ENCODE data around the gene MLPH. TPM values are rescaled to one million over a fixed set of nuclear protein-coding genes. Genes with fewer than 3 reads are reported as not detected.

The MLPH gene
- total and polyA plus RNA-seq, 2 of the 13 experiments (the other 11 are each of a cell fraction or from before 2014, with no cell fraction given) = 0.12 TPM; not detected in 1

DNA sequence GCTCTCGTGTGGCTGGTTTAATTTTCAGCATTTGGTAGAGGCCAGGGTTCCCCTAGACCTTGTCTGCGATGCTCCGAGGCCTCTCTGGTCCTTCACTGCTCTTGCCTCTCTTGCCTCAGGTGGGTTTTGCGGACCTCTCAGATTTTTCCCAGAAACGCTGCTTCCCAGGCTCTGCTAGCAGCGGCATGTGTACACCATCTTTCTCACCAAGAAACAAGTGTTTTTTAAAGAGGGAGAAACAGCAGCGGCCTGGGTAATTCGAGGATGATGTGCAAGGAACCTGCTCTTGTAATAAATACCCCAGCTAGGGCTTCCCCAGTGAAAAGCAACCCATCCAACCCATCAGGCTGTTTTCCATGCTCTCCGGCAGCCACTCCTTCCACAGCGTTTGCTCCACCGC is 39.6 kb upstream of the MLPH start (continued):
- TF ChIP-seq, protein P1, sequence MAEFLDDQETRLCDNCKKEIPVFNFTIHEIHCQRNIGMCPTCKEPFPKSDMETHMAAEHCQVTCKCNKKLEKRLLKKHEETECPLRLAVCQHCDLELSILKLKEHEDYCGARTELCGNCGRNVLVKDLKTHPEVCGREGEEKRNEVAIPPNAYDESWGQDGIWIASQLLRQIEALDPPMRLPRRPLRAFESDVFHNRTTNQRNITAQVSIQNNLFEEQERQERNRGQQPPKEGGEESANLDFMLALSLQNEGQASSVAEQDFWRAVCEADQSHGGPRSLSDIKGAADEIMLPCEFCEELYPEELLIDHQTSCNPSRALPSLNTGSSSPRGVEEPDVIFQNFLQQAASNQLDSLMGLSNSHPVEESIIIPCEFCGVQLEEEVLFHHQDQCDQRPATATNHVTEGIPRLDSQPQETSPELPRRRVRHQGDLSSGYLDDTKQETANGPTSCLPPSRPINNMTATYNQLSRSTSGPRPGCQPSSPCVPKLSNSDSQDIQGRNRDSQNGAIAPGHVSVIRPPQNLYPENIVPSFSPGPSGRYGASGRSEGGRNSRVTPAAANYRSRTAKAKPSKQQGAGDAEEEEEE (CRISPR knock-in tag; IDR thresholded peaks at IDR 0.05; ENCODE audit: borderline replicate concordance) = no peak
- TF ChIP-seq ZMAT3 (CRISPR knock-in tag; conservative IDR thresholded peaks at IDR 0.05) = no peak

DNA sequence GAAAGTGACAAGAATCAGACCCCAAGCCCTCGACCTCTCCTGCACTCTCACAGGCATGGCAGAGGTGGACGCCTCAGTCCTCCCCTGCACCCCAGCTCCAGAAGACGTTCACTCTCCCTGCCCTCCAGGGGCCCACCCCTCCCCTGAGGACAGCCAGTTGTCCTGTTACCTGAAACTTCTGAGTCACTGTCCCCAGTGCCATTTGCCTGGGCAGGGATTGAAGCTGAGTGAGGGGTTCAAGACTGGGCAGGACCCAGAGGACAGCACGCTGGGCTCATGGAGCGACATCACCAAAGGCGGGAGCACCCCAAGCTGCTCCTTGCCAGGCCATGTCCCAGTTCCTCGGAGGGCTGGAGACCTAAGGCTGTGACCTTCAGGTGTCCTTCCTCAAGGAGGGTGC is 38.9 kb upstream of the MLPH start:
- Histone ChIP-seq H3K4me3 (replicated peaks in 1 of 3; ENCODE audit: insufficient read depth in 1 of 3, low read depth in 2 of 3, low read length in 3 of 3) (no peak overlapping the region), H4K20me1 (ENCODE audit: insufficient read depth, low read length) (peaks cover 2% of the 10 kb centered on the region; the same call in 1 of the 2 replicates), H3K4me1 (ENCODE audit: insufficient read depth, low read length) (peaks cover 6% of the 10 kb centered on the region; the same call in 1 of the 2 replicates), H2AFZ (ENCODE audit: low read length) (no peak overlapping the region), H3K27ac (ENCODE audit: extremely low read length, insufficient read depth, low read length) (no peak overlapping the region), H3K9me3 (ENCODE audit: low read length) (no peaks in the 10 kb centered on the region), H3K4me2 (ENCODE audit: low read depth, low read length) (no peak overlapping the region), H3K79me2 (ENCODE audit: insufficient read depth, low read length) (no peaks in the 10 kb centered on the region), H3K27me3 (ENCODE audit: control insufficient read depth in 1 of 2, insufficient read depth in 2 of 2, low read length in 2 of 2) (peaks cover 2 to 60% of the 10 kb centered on the region in 2 experiments; a peak in 4 of 5 replicates), H3K9ac (ENCODE audit: insufficient read depth, low read depth, low read length) (no peak overlapping the region), H3K36me3 (replicated peaks in 1 of 2; ENCODE audit: control insufficient read depth in 1 of 2, insufficient read depth in 2 of 2, low read length in 2 of 2) (no peaks in the 10 kb centered on the region)
- no peak for DNase-seq (ENCODE audit: low spot score)
- ChIA-PET POLR2A (no interaction called here), CTCF (ENCODE audit: low intra/inter-chr PET ratio, low total read pairs) (no interaction called here)
- no peak for FAIRE-seq
- TF ChIP-seq ELF4 (CRISPR knock-in tag; IDR thresholded peaks at IDR 0.05; ENCODE audit: borderline replicate concordance) = no peak
- ATAC-seq = no peak
- WGBS (ENCODE audit: low lambda C conversion rate) = 48% methylated on average over 7 of the region's 7 CpGs
- BruUV-seq (replicated peaks) = no TSS peak
- intact Hi-C loops (cut with micrococcal nuclease; ENCODE audit: unreplicated experiment) (no loop called here), in situ Hi-C loops (cut with HindIII; ENCODE audit: extremely low pct_ligation_motif_present, low pct_unique_long_range_greater_than_20kb) (no loop called here)

DNA sequence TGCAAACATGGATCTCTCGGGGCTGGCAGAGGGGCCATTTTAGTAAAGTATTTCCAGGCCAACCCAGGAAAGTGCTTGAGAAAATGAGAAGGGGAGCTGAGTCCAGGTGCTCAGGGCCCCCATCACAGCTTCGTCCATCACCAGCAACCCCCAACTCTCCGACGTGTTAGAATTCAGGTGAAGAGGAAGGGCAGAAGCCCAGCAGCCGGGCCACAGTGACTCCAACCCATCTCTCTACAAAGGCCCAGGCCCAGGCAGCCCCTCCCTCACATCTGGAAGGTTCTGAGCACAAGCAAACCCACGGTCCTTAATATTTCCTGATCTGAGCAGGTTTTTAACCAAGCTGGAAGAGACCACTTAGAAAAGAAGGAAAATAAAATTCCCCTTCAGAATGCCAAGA is 38.4 kb upstream of the MLPH start:
- H3K27ac ChIP-seq (ENCODE audit: extremely low read length, insufficient read depth, low read length) = no peak overlapping the region
- FAIRE-seq = no peak
- WGBS (ENCODE audit: low lambda C conversion rate) = 33% methylated on average over 6 of the region's 6 CpGs
- no peaks in the 10 kb centered on the region for H3K36me3 ChIP-seq (replicated peaks in 1 of 2; ENCODE audit: control insufficient read depth in 1 of 2, insufficient read depth in 2 of 2, low read length in 2 of 2)
- BruUV-seq (replicated peaks) = no TSS peak
- no peak overlapping the region for H3K4me3 ChIP-seq (replicated peaks in 1 of 3; ENCODE audit: insufficient read depth in 1 of 3, low read depth in 2 of 3, low read length in 3 of 3)
- peaks cover 2% of the 10 kb centered on the region; the same call in 1 of the 2 replicates for H4K20me1 ChIP-seq (ENCODE audit: insufficient read depth, low read length)
- intact Hi-C loops (cut with micrococcal nuclease; ENCODE audit: unreplicated experiment) (no loop called here), in situ Hi-C loops (cut with HindIII; ENCODE audit: extremely low pct_ligation_motif_present, low pct_unique_long_range_greater_than_20kb) (no loop called here)
- no peak overlapping the region for H2AFZ ChIP-seq (ENCODE audit: low read length)
- H3K27me3 ChIP-seq (ENCODE audit: control insufficient read depth in 1 of 2, insufficient read depth in 2 of 2, low read length in 2 of 2) = peaks cover 2 to 64% of the 10 kb centered on the region in 2 experiments; a peak in 4 of 5 replicates
- H3K4me1 ChIP-seq (ENCODE audit: insufficient read depth, low read length) = peaks cover 6% of the 10 kb centered on the region; the same call in 1 of the 2 replicates
- H3K79me2 ChIP-seq (ENCODE audit: insufficient read depth, low read length) = no peaks in the 10 kb centered on the region
- H3K9ac ChIP-seq (ENCODE audit: insufficient read depth, low read depth, low read length) = no peak overlapping the region
- no peak for DNase-seq (ENCODE audit: low spot score)
- no peak overlapping the region for H3K4me2 ChIP-seq (ENCODE audit: low read depth, low read length)
- ATAC-seq = no peak
- POLR2A ChIA-PET = no interaction called here
- no peaks in the 10 kb centered on the region for H3K9me3 ChIP-seq (ENCODE audit: low read length)
- CTCF ChIA-PET (ENCODE audit: low intra/inter-chr PET ratio, low total read pairs) = no interaction called here
- TF ChIP-seq HES4 (CRISPR knock-in tag; IDR thresholded peaks at IDR 0.05; ENCODE audit: borderline replicate concordance) (no peak), ZNF749 (CRISPR knock-in tag; IDR thresholded peaks at IDR 0.05; ENCODE audit: borderline replicate concordance) (no peak), ZNF44 (CRISPR knock-in tag; IDR thresholded peaks at IDR 0.05) (no peak), RBM39 (IDR thresholded peaks at IDR 0.05; ENCODE audit: low read depth, low read length, poor library complexity, severe bottlenecking) (no peak)
- TF ChIP-seq, protein P2, sequence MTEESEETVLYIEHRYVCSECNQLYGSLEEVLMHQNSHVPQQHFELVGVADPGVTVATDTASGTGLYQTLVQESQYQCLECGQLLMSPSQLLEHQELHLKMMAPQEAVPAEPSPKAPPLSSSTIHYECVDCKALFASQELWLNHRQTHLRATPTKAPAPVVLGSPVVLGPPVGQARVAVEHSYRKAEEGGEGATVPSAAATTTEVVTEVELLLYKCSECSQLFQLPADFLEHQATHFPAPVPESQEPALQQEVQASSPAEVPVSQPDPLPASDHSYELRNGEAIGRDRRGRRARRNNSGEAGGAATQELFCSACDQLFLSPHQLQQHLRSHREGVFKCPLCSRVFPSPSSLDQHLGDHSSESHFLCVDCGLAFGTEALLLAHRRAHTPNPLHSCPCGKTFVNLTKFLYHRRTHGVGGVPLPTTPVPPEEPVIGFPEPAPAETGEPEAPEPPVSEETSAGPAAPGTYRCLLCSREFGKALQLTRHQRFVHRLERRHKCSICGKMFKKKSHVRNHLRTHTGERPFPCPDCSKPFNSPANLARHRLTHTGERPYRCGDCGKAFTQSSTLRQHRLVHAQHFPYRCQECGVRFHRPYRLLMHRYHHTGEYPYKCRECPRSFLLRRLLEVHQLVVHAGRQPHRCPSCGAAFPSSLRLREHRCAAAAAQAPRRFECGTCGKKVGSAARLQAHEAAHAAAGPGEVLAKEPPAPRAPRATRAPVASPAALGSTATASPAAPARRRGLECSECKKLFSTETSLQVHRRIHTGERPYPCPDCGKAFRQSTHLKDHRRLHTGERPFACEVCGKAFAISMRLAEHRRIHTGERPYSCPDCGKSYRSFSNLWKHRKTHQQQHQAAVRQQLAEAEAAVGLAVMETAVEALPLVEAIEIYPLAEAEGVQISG (CRISPR knock-in tag; IDR thresholded peaks at IDR 0.05) = no peak
